SK-N-SH (cell line): ENCODE measurements around the gene OGFOD3. TPM values are rescaled to one million over a fixed set of nuclear protein-coding genes. Genes with fewer than 3 reads are reported as not detected.

ENCODE experiments used
- CTCF ChIA-PET: fragments of 300-600, 350-600 bp; formaldehyde crosslinking; extraction: SDS; loops from one replicate; lab custom pipeline; 2021; lab: Yijun Ruan, JAX
- POLR2A ChIA-PET: fragments of 350-600 bp; sonication (Branson Sonifier 250); formaldehyde crosslinking; extraction: SDS; loops from one replicate; lab custom pipeline; 2020; ENCODE audit warnings: antibody characterized with exemption, inconsistent platforms; lab: Yijun Ruan, JAX
- DNase-seq: peaks from one replicate; pipeline ENCODE4 v3.0.0; 2012
- H2AFZ ChIP-seq: fragments of 200-600 bp; sonication (generic); 2 replicates; pipeline ENCODE4 v1.8.1; 2016; ENCODE audit warnings: antibody characterized with exemption, mild to moderate bottlenecking, low read depth
- H3F3A ChIP-seq: fragments of 200-600 bp; sonication (generic); replicated peaks from 2 replicates; pipeline ENCODE3; 2016; ENCODE audit warnings: antibody characterized with exemption, mild to moderate bottlenecking; ENCODE audit not compliant: insufficient read depth
- H3K27ac ChIP-seq, 2 experiments: fragments of 200-500 bp in 1 of 2; fragments of 200-600 bp in 1 of 2; sonication (Bioruptor generic) in 1 of 2; sonication (generic), shearing (Covaris generic) in 1 of 2; 2 replicates each; pipeline versions ENCODE4 v1.5.1 to v1.6.1; 2014 to 2016; ENCODE audit warnings: low read depth in 2 of 2, inconsistent platforms in 1 of 2, low read length in 1 of 2, mild to moderate bottlenecking in 1 of 2, mixed read lengths in 1 of 2
- H3K27me3 ChIP-seq: fragments of 200-600 bp; sonication (generic), shearing (Covaris generic); 2 replicates; pipeline ENCODE4 v1.6.1; 2016; ENCODE audit warnings: mixed run types; ENCODE audit not compliant: insufficient read depth
- H3K36me3 ChIP-seq, 2 experiments: fragments of 200-500 bp in 1 of 2; fragments of 200-600 bp in 1 of 2; sonication (Bioruptor generic) in 1 of 2; sonication (generic) in 1 of 2; replicated peaks in 1 of 2; 2 replicates each; pipeline versions ENCODE3 to v1.5.1; 2014 to 2016; ENCODE audit warnings: low read length in 1 of 2, mild to moderate bottlenecking in 1 of 2; ENCODE audit not compliant: insufficient read depth in 2 of 2, control insufficient read depth in 1 of 2
- H3K4me1 ChIP-seq, 2 experiments: fragments of 200-500 bp in 1 of 2; fragments of 200-600 bp in 1 of 2; sonication (Bioruptor generic) in 1 of 2; sonication (generic), shearing (Covaris generic) in 1 of 2; 2 replicates each; pipeline versions ENCODE4 v1.5.1 to v1.6.1; 2014 to 2016; ENCODE audit warnings: low read depth in 1 of 2, low read length in 1 of 2, mixed run types in 1 of 2; ENCODE audit not compliant: insufficient read depth in 2 of 2, control insufficient read depth in 1 of 2
- H3K4me2 ChIP-seq: fragments of 200-600 bp; sonication (generic), shearing (Covaris generic); 2 replicates; pipeline ENCODE4 v1.6.1; 2017; ENCODE audit warnings: mixed run types
- H3K4me3 ChIP-seq, 2 experiments: fragments of 200-500 bp in 1 of 2; fragments of 200-600 bp in 1 of 2; sonication (Bioruptor generic) in 1 of 2; sonication (generic), shearing (Covaris generic) in 1 of 2; 2 replicates each; pipeline versions ENCODE4 v1.5.1 to v1.8.1; 2014 to 2016; ENCODE audit warnings: low read depth in 2 of 2, inconsistent platforms in 1 of 2, low read length in 1 of 2, mild to moderate bottlenecking in 1 of 2, mixed read lengths in 1 of 2, moderate library complexity in 1 of 2
- H3K79me2 ChIP-seq: fragments of 200-600 bp; sonication (generic); 2 replicates; pipeline ENCODE4 v1.8.1; 2017; ENCODE audit warnings: mild to moderate bottlenecking; ENCODE audit not compliant: insufficient read depth
- H3K9ac ChIP-seq: fragments of 200-600 bp; sonication (generic); 2 replicates; pipeline ENCODE4 v1.6.1; 2017; ENCODE audit warnings: mixed run types
- H3K9me2 ChIP-seq: fragments of 200-600 bp; sonication (generic); 2 replicates; pipeline ENCODE4 v1.6.1; 2017; ENCODE audit warnings: mixed run types
- H3K9me3 ChIP-seq: fragments of 200-600 bp; sonication (generic); 2 replicates; pipeline ENCODE4 v1.6.1; 2017; ENCODE audit warnings: mixed run types, mild to moderate bottlenecking, moderate library complexity
- H4K20me1 ChIP-seq: fragments of 200-600 bp; sonication (generic); 2 replicates; pipeline ENCODE4 v1.6.1; 2017; ENCODE audit warnings: mild to moderate bottlenecking, mixed run types; ENCODE audit not compliant: insufficient read depth
- CHD2 ChIP-seq: fragments of 150-350 bp; IDR thresholded peaks from 2 replicates; pipeline ENCODE4 v1.6.1; 2018; ENCODE audit warnings: low read length; ENCODE audit not compliant: partially characterized antibody
- ELF1 ChIP-seq: IDR thresholded peaks from 2 replicates; pipeline ENCODE4 v1.4.0; 2012
- EP300 ChIP-seq, 2 experiments: IDR thresholded peaks; 2 replicates each; pipeline versions ENCODE4 v1.4.0 to v1.6.1; 2012; ENCODE audit warnings: borderline replicate concordance in 1 of 2, low read depth in 1 of 2, low read length in 1 of 2
- EZH2phosphoT487 ChIP-seq: fragments of 200-600 bp; sonication (generic); IDR thresholded peaks from 2 replicates; pipeline ENCODE4 v1.6.1; 2017; ENCODE audit warnings: low read depth, mixed run types, mild to moderate bottlenecking, antibody characterized with exemption, moderate library complexity, borderline replicate concordance
- FOSL2 ChIP-seq: IDR thresholded peaks from 2 replicates; pipeline ENCODE4 v1.4.0; 2012; ENCODE audit warnings: low read depth, mild to moderate bottlenecking, moderate library complexity, borderline replicate concordance
- FOXJ3 ChIP-seq: sonication (generic); formaldehyde crosslinking; IDR thresholded peaks from 2 replicates; pipeline ENCODE4 v1.5.1; 2020; ENCODE audit warnings: mild to moderate bottlenecking, missing genetic modification reagents
- FOXM1 ChIP-seq: IDR thresholded peaks from 2 replicates; pipeline ENCODE4 v1.4.0; 2012; ENCODE audit warnings: low read depth, mild to moderate bottlenecking
- GABPA ChIP-seq: IDR thresholded peaks from 2 replicates; pipeline ENCODE4 v1.4.0; 2012; ENCODE audit warnings: low read depth, mild to moderate bottlenecking
- GATA2 ChIP-seq: sonication (generic); formaldehyde crosslinking; IDR thresholded peaks from 2 replicates; pipeline ENCODE4 v1.5.0; 2020; ENCODE audit warnings: mild to moderate bottlenecking, missing genetic modification reagents
- JUND ChIP-seq: IDR thresholded peaks from 2 replicates; pipeline ENCODE4 v1.4.0; 2012
- MAX ChIP-seq: IDR thresholded peaks from 2 replicates; pipeline ENCODE4 v1.4.0; 2012; ENCODE audit warnings: low read depth
- MEF2A ChIP-seq: IDR thresholded peaks from 2 replicates; pipeline ENCODE4 v1.4.0; 2012; ENCODE audit warnings: low read depth, borderline replicate concordance
- MXI1 ChIP-seq: IDR thresholded peaks from 2 replicates; pipeline ENCODE4 v1.6.1; 2012; ENCODE audit warnings: mild to moderate bottlenecking, low read depth, low read length, improper control_type of control experiment
- NRF1 ChIP-seq: IDR thresholded peaks from 2 replicates; pipeline ENCODE4 v1.6.1; 2012; ENCODE audit warnings: low read depth, mild to moderate bottlenecking, low read length
- POLR2AphosphoS5 ChIP-seq: IDR thresholded peaks from 2 replicates; pipeline ENCODE4 v1.6.1; 2012; ENCODE audit warnings: low read depth, low read length
- RCOR1 ChIP-seq: fragments of 150-350 bp; IDR thresholded peaks from 2 replicates; pipeline ENCODE4 v1.6.1; 2017; ENCODE audit warnings: antibody characterized with exemption, low read length
- REST ChIP-seq: IDR thresholded peaks from 2 replicates; pipeline ENCODE4 v1.6.1; 2012; ENCODE audit warnings: mild to moderate bottlenecking, low read depth, low read length, moderate library complexity
- RXRA ChIP-seq: IDR thresholded peaks from 2 replicates; pipeline ENCODE4 v1.4.0; 2012; ENCODE audit warnings: low read depth, mild to moderate bottlenecking, borderline replicate concordance
- SMC3 ChIP-seq: IDR thresholded peaks from 2 replicates; pipeline ENCODE4 v1.6.1; 2012; ENCODE audit warnings: low read depth, low read length, improper control_type of control experiment
- TCF12 ChIP-seq: IDR thresholded peaks from 2 replicates; pipeline ENCODE4 v1.4.0; 2012
- TEAD4 ChIP-seq: IDR thresholded peaks from 2 replicates; pipeline ENCODE4 v1.4.0; 2012; ENCODE audit warnings: mild to moderate bottlenecking, borderline replicate concordance; ENCODE audit not compliant: insufficient read depth
- USF1 ChIP-seq: IDR thresholded peaks from 2 replicates; pipeline ENCODE4 v1.4.0; 2012; ENCODE audit warnings: low read depth, borderline replicate concordance
- USF2 ChIP-seq: fragments of 150-350 bp; IDR thresholded peaks from 2 replicates; pipeline ENCODE4 v1.6.1; 2017; ENCODE audit warnings: antibody characterized with exemption, low read length, low read depth, borderline replicate concordance
- YY1 ChIP-seq: IDR thresholded peaks from 2 replicates; pipeline ENCODE4 v1.4.0; 2012; ENCODE audit warnings: low read depth, mild to moderate bottlenecking
- ZBTB33 ChIP-seq: IDR thresholded peaks from 2 replicates; pipeline ENCODE4 v1.4.0; 2012; ENCODE audit warnings: low read depth, borderline replicate concordance
- WGBS: methylation state at CpG from one replicate; pipeline ENCODE4 v1.1.6; 2017; ENCODE audit warnings: low lambda C conversion rate; 5-methylcytosine and 5-hydroxymethylcytosine counted together
- polyA plus RNA-seq, 3 experiments: library from polyadenylated mRNA; depleted of rRNA; stranded (reverse); fragments of >200 nt; gene quantifications; 2 replicates each; pipeline ENCODE4 v1.2.3, GENCODE V29; 2012

OGFOD3 gene
- 57.1 and 68.2 TPM in 2 replicates for polyA plus RNA-seq (2012; rRNA removed)
- 38.7 and 54.7 TPM in 2 replicates for polyA plus RNA-seq (2012; cell fraction: cytosol; rRNA removed)
- polyA plus RNA-seq (2012; cell fraction: nucleus; rRNA removed) = 67.2 and 94.3 TPM in 2 replicates

- peak within 1 kb of the TSS; percentile 71 to 94 for H3K4me3 ChIP-seq
- ChIA-PET CTCF (interaction anchor here (0.8 to 11.3 kb wide), 17 partner anchors 7 to 212 kb away, joined by 3 to 124 read pairs (median 4); partner anchors contain the start of gene TEX19), POLR2A (interaction anchor here (0.7 to 1.5 kb wide), 3 partner anchors 33 to 48 kb away, joined by 3 to 6 read pairs (median 4); no protein-coding TSS in a partner anchor)
- no peaks in the 10 kb centered on the region for H3K9me3 ChIP-seq
- no peaks in the 10 kb centered on the region for H3K9me2 ChIP-seq
- peaks cover 41% of the 10 kb centered on the region for H4K20me1 ChIP-seq
- WGBS = 2% methylated on average over 60 of the region's 108 CpGs
- peak within 1 kb of the TSS; percentile 93 for H3K4me2 ChIP-seq
- peak within 1 kb of the TSS; percentile 93 for H2AFZ ChIP-seq
- peaks cover 15% of the 10 kb centered on the region for H3K79me2 ChIP-seq
- no peaks in the 10 kb centered on the region for H3K27me3 ChIP-seq
- peaks cover 0 to 3% of the 10 kb centered on the region in 2 experiments; a peak in 2 of 4 replicates for H3K4me1 ChIP-seq
- peak within 1 kb of the TSS; percentile 45 to 90; a peak in 3 of 4 replicates for H3K27ac ChIP-seq
- peaks cover 8% of the 10 kb centered on the region for H3F3A ChIP-seq
- peak; percentile 100 for DNase-seq
- H3K36me3 ChIP-seq = peaks cover 3 to 6% of the 10 kb centered on the region in 2 experiments
- peak within 1 kb of the TSS; percentile 88 for H3K9ac ChIP-seq
- TF ChIP-seq NRF1 (peak; percentile 56), USF1 (no peak), EZH2phosphoT487 (no peak), JUND (no peak), SMC3 (no peak), TEAD4 (no peak), CHD2 (peak; percentile 84), USF2 (no peak), FOXM1 (no peak), FOXJ3 (CRISPR knock-in tag) (no peak), FOSL2 (no peak), RCOR1 (0 out of 2 replicates have a peak, but pooled peaks have one; percentile 52), TCF12 (no peak), EP300 (IDR thresholded peaks at IDR 0.05; ENCODE audit: borderline replicate concordance in 1 of 2, low read depth in 1 of 2, low read length in 1 of 2) (no peak; a peak in 1 of 4 replicates), REST (peak; percentile 66), GABPA (no peak), POLR2AphosphoS5 (peak; percentile 79), GATA2 (CRISPR knock-in tag) (no peak), YY1 (peak; percentile 80), RXRA (no peak), MAX (peak; percentile 60), ZBTB33 (no peak), MEF2A (no peak), ELF1 (no peak), MXI1 (peak; percentile 62; the same call in 1 of the 2 replicates)
These were observed at the start of gene OGFOD3, which contains the start of gene HEXD for GRCh38 chr17:82418001-82418986. Gene OGFOD3, minus strand, starts transcription at chr17:82418586. Its CDS starts 101 bp downstream, at chr17:82418485. Gene HEXD, plus strand, starts transcription at chr17:82418347. Its CDS starts 1,453 bp downstream, at chr17:82419800.
